ENCODE results near the gene KRT86.
A peak's percentile ranks its signal among the peaks of the same experiment; 100 is the strongest.

KRT86 gene

GRCh38 chr12:52274521-52275120, at the start of gene KRT86:
Gene KRT86, plus strand, starts transcription at chr12:52274645. Its CDS starts 27,272 bp downstream, at chr12:52301917.
- no peaks in the 10 kb centered on the region for H3K9me3 Mint-ChIP-seq
- peaks cover 5% of the 10 kb centered on the region for H3K4me1 Mint-ChIP-seq
- no peaks in the 10 kb centered on the region for H3K36me3 Mint-ChIP-seq
- H3K27me3 Mint-ChIP-seq = peaks cover 9% of the 10 kb centered on the region
- no peak within 1 kb of the TSS for H3K4me3 Mint-ChIP-seq
- H3K27ac Mint-ChIP-seq = no peak within 1 kb of the TSS

GRCh38 chr12:52225752-52226151, 48.7 kb upstream of the KRT86 start:
- Mint-ChIP-seq H3K4me3 (no peak overlapping the region), H3K27ac (peak overlapping the region; percentile 43), H3K36me3 (no peaks in the 10 kb centered on the region), H3K27me3 (peaks cover 41% of the 10 kb centered on the region), H3K4me1 (peaks cover 5% of the 10 kb centered on the region), H3K9me3 (no peaks in the 10 kb centered on the region)

- no peaks in the 10 kb centered on the region for H3K36me3 Mint-ChIP-seq
- H3K4me1 Mint-ChIP-seq = peaks cover under 1% of the 10 kb centered on the region
- H3K9me3 Mint-ChIP-seq = no peaks in the 10 kb centered on the region
- no peak overlapping the region for H3K4me3 Mint-ChIP-seq
- H3K27ac Mint-ChIP-seq = no peak overlapping the region
- peaks cover 39% of the 10 kb centered on the region for H3K27me3 Mint-ChIP-seq
These were observed 48.0 kb upstream of the KRT86 start for GRCh38 chr12:52226446-52226845.

- Mint-ChIP-seq H3K4me1 (no peaks in the 10 kb centered on the region), H3K4me3 (no peak overlapping the region), H3K9me3 (no peaks in the 10 kb centered on the region), H3K27ac (no peak overlapping the region), H3K36me3 (no peaks in the 10 kb centered on the region), H3K27me3 (peaks cover 45% of the 10 kb centered on the region)
These were observed 46.8 kb upstream of the KRT86 start for GRCh38 chr12:52227606-52228166.

- H3K4me3 Mint-ChIP-seq = no peak overlapping the region
- H3K4me1 Mint-ChIP-seq = no peaks in the 10 kb centered on the region
- no peaks in the 10 kb centered on the region for H3K36me3 Mint-ChIP-seq
- no peaks in the 10 kb centered on the region for H3K9me3 Mint-ChIP-seq
- peaks cover 44% of the 10 kb centered on the region for H3K27me3 Mint-ChIP-seq
- H3K27ac Mint-ChIP-seq = no peak overlapping the region
These were observed 46.1 kb upstream of the KRT86 start for GRCh38 chr12:52228366-52228765.

GRCh38 chr12:52228931-52229330, 45.5 kb upstream of the KRT86 start:
- no peak overlapping the region for H3K27ac Mint-ChIP-seq
- no peaks in the 10 kb centered on the region for H3K36me3 Mint-ChIP-seq
- no peaks in the 10 kb centered on the region for H3K9me3 Mint-ChIP-seq
- H3K27me3 Mint-ChIP-seq = peaks cover 43% of the 10 kb centered on the region
- H3K4me3 Mint-ChIP-seq = no peak overlapping the region
- H3K4me1 Mint-ChIP-seq = no peaks in the 10 kb centered on the region

- Mint-ChIP-seq H3K9me3 (no peaks in the 10 kb centered on the region), H3K27ac (no peak overlapping the region), H3K36me3 (no peaks in the 10 kb centered on the region), H3K4me1 (no peaks in the 10 kb centered on the region), H3K4me3 (no peak overlapping the region), H3K27me3 (peaks cover 43% of the 10 kb centered on the region)
These were observed 44.6 kb upstream of the KRT86 start for GRCh38 chr12:52229836-52230343.

GRCh38 chr12:52230364-52231281, 43.8 kb upstream of the KRT86 start:
- Mint-ChIP-seq H3K27ac (peak overlapping the region; percentile 44), H3K4me3 (no peak overlapping the region), H3K36me3 (no peaks in the 10 kb centered on the region), H3K4me1 (no peaks in the 10 kb centered on the region), H3K27me3 (peaks cover 46% of the 10 kb centered on the region), H3K9me3 (no peaks in the 10 kb centered on the region)

GRCh38 chr12:52231305-52232202, 42.9 kb upstream of the KRT86 start:
- Mint-ChIP-seq H3K4me1 (no peaks in the 10 kb centered on the region), H3K9me3 (no peaks in the 10 kb centered on the region), H3K27ac (no peak overlapping the region), H3K27me3 (peaks cover 43% of the 10 kb centered on the region), H3K36me3 (no peaks in the 10 kb centered on the region), H3K4me3 (no peak overlapping the region)

GRCh38 chr12:52232203-52232673, 42.2 kb upstream of the KRT86 start:
- Mint-ChIP-seq H3K9me3 (no peaks in the 10 kb centered on the region), H3K36me3 (no peaks in the 10 kb centered on the region), H3K4me3 (no peak overlapping the region), H3K27me3 (peaks cover 40% of the 10 kb centered on the region), H3K27ac (no peak overlapping the region), H3K4me1 (no peaks in the 10 kb centered on the region)

- H3K9me3 Mint-ChIP-seq = no peaks in the 10 kb centered on the region
- no peaks in the 10 kb centered on the region for H3K36me3 Mint-ChIP-seq
- H3K27me3 Mint-ChIP-seq = peaks cover 40% of the 10 kb centered on the region
- no peaks in the 10 kb centered on the region for H3K4me1 Mint-ChIP-seq
- H3K27ac Mint-ChIP-seq = no peak within 1 kb of the TSS
- H3K4me3 Mint-ChIP-seq = no peak within 1 kb of the TSS
These were observed 41.6 kb upstream of the KRT86 start, which contains the start of gene KRT7 for GRCh38 chr12:52232674-52233461. Gene KRT7, plus strand, starts transcription at chr12:52233243. Its CDS starts 54 bp downstream, at chr12:52233297.

GRCh38 chr12:52233462-52234207, 40.8 kb upstream of the KRT86 start:
- H3K27ac Mint-ChIP-seq = no peak overlapping the region
- H3K36me3 Mint-ChIP-seq = no peaks in the 10 kb centered on the region
- no peak overlapping the region for H3K4me3 Mint-ChIP-seq
- H3K27me3 Mint-ChIP-seq = peaks cover 40% of the 10 kb centered on the region
- no peaks in the 10 kb centered on the region for H3K9me3 Mint-ChIP-seq
- no peaks in the 10 kb centered on the region for H3K4me1 Mint-ChIP-seq

GRCh38 chr12:52234223-52234810, 40.1 kb upstream of the KRT86 start:
- H3K9me3 Mint-ChIP-seq = no peaks in the 10 kb centered on the region
- H3K27ac Mint-ChIP-seq = no peak overlapping the region
- H3K27me3 Mint-ChIP-seq = peaks cover 39% of the 10 kb centered on the region
- H3K36me3 Mint-ChIP-seq = no peaks in the 10 kb centered on the region
- no peak overlapping the region for H3K4me3 Mint-ChIP-seq
- no peaks in the 10 kb centered on the region for H3K4me1 Mint-ChIP-seq
